DND-41 (cell line): ENCODE data around the gene ABCC4.
"Not testable (repeated sequence)": the region's sequence is repeated elsewhere in the genome, so short reads cannot be mapped to it uniquely, and the experiment has no call there.

Source experiments
- EZH2 ChIP-seq: IDR thresholded peaks from 3 replicates; pipeline ENCODE4 v1.6.1; 2012; ENCODE audit warnings: borderline replicate concordance, low read depth, mild to moderate bottlenecking, moderate library complexity, low read length, inconsistent platforms; ENCODE audit not compliant: severe bottlenecking
- TF ChIP-seq, protein P1 (sequence below): IDR thresholded peaks from 2 replicates; pipeline ENCODE4 v1.5.1; 2012; ENCODE audit warnings: borderline replicate concordance, low read length, moderate library complexity, mild to moderate bottlenecking; ENCODE audit not compliant: poor library complexity, severe bottlenecking; ENCODE audit errors: extremely low read depth

GRCh38 chr13:95167003-95167402 is 134.2 kb downstream of the ABCC4 start:
- not testable (repeated sequence) for TF ChIP-seq EZH2
- TF ChIP-seq, protein P1, sequence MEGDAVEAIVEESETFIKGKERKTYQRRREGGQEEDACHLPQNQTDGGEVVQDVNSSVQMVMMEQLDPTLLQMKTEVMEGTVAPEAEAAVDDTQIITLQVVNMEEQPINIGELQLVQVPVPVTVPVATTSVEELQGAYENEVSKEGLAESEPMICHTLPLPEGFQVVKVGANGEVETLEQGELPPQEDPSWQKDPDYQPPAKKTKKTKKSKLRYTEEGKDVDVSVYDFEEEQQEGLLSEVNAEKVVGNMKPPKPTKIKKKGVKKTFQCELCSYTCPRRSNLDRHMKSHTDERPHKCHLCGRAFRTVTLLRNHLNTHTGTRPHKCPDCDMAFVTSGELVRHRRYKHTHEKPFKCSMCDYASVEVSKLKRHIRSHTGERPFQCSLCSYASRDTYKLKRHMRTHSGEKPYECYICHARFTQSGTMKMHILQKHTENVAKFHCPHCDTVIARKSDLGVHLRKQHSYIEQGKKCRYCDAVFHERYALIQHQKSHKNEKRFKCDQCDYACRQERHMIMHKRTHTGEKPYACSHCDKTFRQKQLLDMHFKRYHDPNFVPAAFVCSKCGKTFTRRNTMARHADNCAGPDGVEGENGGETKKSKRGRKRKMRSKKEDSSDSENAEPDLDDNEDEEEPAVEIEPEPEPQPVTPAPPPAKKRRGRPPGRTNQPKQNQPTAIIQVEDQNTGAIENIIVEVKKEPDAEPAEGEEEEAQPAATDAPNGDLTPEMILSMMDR, result not testable (repeated sequence)
